GM12878 (cell line): ENCODE data around the gene ZNF276. TPM values are rescaled to one million over a fixed set of nuclear protein-coding genes. Genes with fewer than 3 reads are reported as not detected.

Experiments
- ATF7 ChIP-seq: fragments of 450-650 bp; IDR thresholded peaks from 2 replicates; pipeline ENCODE4 v1.6.1; 2016; ENCODE audit warnings: low read depth, mild to moderate bottlenecking
- CBFB ChIP-seq: IDR thresholded peaks from 2 replicates; pipeline ENCODE4 v1.6.1; 2016; ENCODE audit warnings: antibody characterized with exemption, low read depth
- DPF2 ChIP-seq: fragments of 450-650 bp; IDR thresholded peaks from 2 replicates; pipeline ENCODE4 v1.6.1; 2017; ENCODE audit warnings: mild to moderate bottlenecking
- E4F1 ChIP-seq: fragments of 450-650 bp; IDR thresholded peaks from 2 replicates; pipeline ENCODE4 v1.6.1; 2018; ENCODE audit warnings: borderline replicate concordance, mild to moderate bottlenecking; ENCODE audit not compliant: partially characterized antibody
- ELK1 ChIP-seq: IDR thresholded peaks from 2 replicates; pipeline ENCODE4 v1.6.1; 2012; ENCODE audit warnings: low read depth, low read length, improper control_type of control experiment
- ESRRA ChIP-seq: IDR thresholded peaks from 2 replicates; pipeline ENCODE4 v1.6.1; 2012; ENCODE audit warnings: mild to moderate bottlenecking, low read length, improper control_type of control experiment
- FOXK2 ChIP-seq: fragments of 450-650 bp; IDR thresholded peaks from 2 replicates; pipeline ENCODE4 v1.6.1; 2017; ENCODE audit warnings: mild to moderate bottlenecking, moderate library complexity
- HDAC2 ChIP-seq: fragments of 200-600 bp; sonication (generic); IDR thresholded peaks from 2 replicates; pipeline ENCODE4 v1.6.1; 2017
- IKZF1 ChIP-seq: fragments of 450-650 bp; conservative IDR thresholded peaks from 2 replicates; pipeline ENCODE4 v1.6.1; 2017; ENCODE audit warnings: antibody characterized with exemption, mild to moderate bottlenecking
- MAX ChIP-seq: IDR thresholded peaks from 2 replicates; pipeline ENCODE4 v1.6.1; 2012; ENCODE audit warnings: low read depth, low read length, improper control_type of control experiment
- MEF2A ChIP-seq: IDR thresholded peaks from 2 replicates; pipeline ENCODE4 v1.6.1; 2011; ENCODE audit warnings: low read depth, mild to moderate bottlenecking, low read length, moderate library complexity; ENCODE audit not compliant: insufficient read depth
- NFYA ChIP-seq: IDR thresholded peaks from 2 replicates; pipeline ENCODE4 v1.6.1; 2011; ENCODE audit warnings: low read depth, mild to moderate bottlenecking, low read length, improper control_type of control experiment, borderline replicate concordance
- NR2C2 ChIP-seq: IDR thresholded peaks from 2 replicates; pipeline ENCODE4 v1.6.1; 2011; ENCODE audit warnings: borderline replicate concordance, low read depth; ENCODE audit not compliant: control insufficient read depth, insufficient read length
- PAX8 ChIP-seq: fragments of 450-650 bp; IDR thresholded peaks from 2 replicates; pipeline ENCODE4 v1.6.1; 2017; ENCODE audit warnings: mild to moderate bottlenecking, moderate library complexity
- PBX3 ChIP-seq: IDR thresholded peaks from 2 replicates; pipeline ENCODE4 v1.6.1; 2011; ENCODE audit warnings: mild to moderate bottlenecking, low read depth, low read length, moderate library complexity; ENCODE audit not compliant: insufficient replicate concordance
- PKNOX1 ChIP-seq: fragments of 450-650 bp; IDR thresholded peaks from 2 replicates; pipeline ENCODE4 v1.6.1; 2016; ENCODE audit warnings: mild to moderate bottlenecking
- PML ChIP-seq: IDR thresholded peaks from 2 replicates; pipeline ENCODE4 v1.6.1; 2012; ENCODE audit warnings: low read length, inconsistent platforms
- RBBP5 ChIP-seq: fragments of 200-600 bp; sonication (generic); conservative IDR thresholded peaks from 2 replicates; pipeline ENCODE4 v1.6.1; 2016
- RELB ChIP-seq: fragments of 450-650 bp; IDR thresholded peaks from 2 replicates; pipeline ENCODE4 v1.6.1; 2017; ENCODE audit warnings: low read depth, mild to moderate bottlenecking, moderate library complexity
- RFX5 ChIP-seq: IDR thresholded peaks from 2 replicates; pipeline ENCODE4 v1.6.1; 2011; ENCODE audit warnings: low read depth, low read length, improper control_type of control experiment
- RUNX3 ChIP-seq: IDR thresholded peaks from 2 replicates; pipeline ENCODE4 v1.6.1; 2012; ENCODE audit warnings: low read length, inconsistent platforms
- SUZ12 ChIP-seq: fragments of 200-600 bp; sonication (generic); IDR thresholded peaks from one replicate; pipeline ENCODE4 v1.6.1; 2018; ENCODE audit warnings: antibody characterized with exemption, mild to moderate bottlenecking; ENCODE audit not compliant: unreplicated experiment
- TAF1 ChIP-seq: IDR thresholded peaks from 2 replicates; pipeline ENCODE4 v1.6.1; 2011; ENCODE audit warnings: mild to moderate bottlenecking, low read depth, low read length, borderline replicate concordance
- TCF12 ChIP-seq: IDR thresholded peaks from 2 replicates; pipeline ENCODE4 v1.6.1; 2011; ENCODE audit warnings: low read depth, mild to moderate bottlenecking, low read length
- ZZZ3 ChIP-seq: IDR thresholded peaks from 2 replicates; pipeline ENCODE4 v1.6.1; 2011; ENCODE audit warnings: low read depth; ENCODE audit not compliant: control insufficient read depth, insufficient read length
- polyA plus RNA-seq, 11 experiments: library from polyadenylated mRNA; depleted of rRNA in 4 of 11; unstranded in 6 of 11; stranded (reverse) in 5 of 11; fragments of >200 nt; fragmentation: Nextera tagmentation in 4 of 11; fragmentation: Illumina TruSeq in 1 of 11; extraction: Ambion mirVana in 4 of 11; extraction: Trizol in 1 of 11; gene quantifications; 1 replicate in 1 of 11; 2 replicates in 10 of 11; pipeline versions ENCODE4 v1.2.1 to v1.2.3, GENCODE V29; 2011 to 2016; ENCODE audit warnings: inconsistent platforms in 2 of 11, missing spikeins in 2 of 11, low read depth in 1 of 11
- total RNA-seq, 4 experiments: library from RNA; depleted of rRNA in 3 of 4; stranded (reverse); fragments of >200 nt in 3 of 4; fragmentation: Illumina TruSeq in 1 of 4; extraction: Trizol in 1 of 4; gene quantifications; 2 replicates each; pipeline versions ENCODE4 v1.2.1 to v1.2.3, GENCODE V29; 2013 to 2021

Gene ZNF276
- total and polyA plus RNA-seq, 10 of the 15 experiments (the other 5 are each of a cell fraction or from before 2014, with no cell fraction given), result 0.27 to 22.7 (median 8.7) TPM

GRCh38 chr16:89711601-89712273 is 9.6 kb upstream of the ZNF276 start (continued):
- TF ChIP-seq HDAC2 (no peak), NR2C2 (no peak), TCF12 (no peak), PKNOX1 (no peak), TAF1 (peak; percentile 60; the same call in 1 of the 2 replicates), CBFB (no peak), FOXK2 (no peak), IKZF1 (peak; percentile 44), PML (no peak), E4F1 (no peak), DPF2 (peak; percentile 45; the same call in 1 of the 2 replicates), MEF2A (no peak), ZZZ3 (no peak), PBX3 (no peak), ATF7 (no peak), RFX5 (no peak), RELB (no peak), NFYA (no peak), RUNX3 (no peak), PAX8 (no peak), ESRRA (no peak), SUZ12 (no peak), MAX (no peak), RBBP5 (no peak), ELK1 (no peak)
